ENCODE results near the gene CYP27A1. TPM values are rescaled to one million over a fixed set of nuclear protein-coding genes. Genes with fewer than 3 reads are reported as not detected.

The CYP27A1 gene
- total and polyA plus RNA-seq, 2 of the 8 experiments (the other 6 are each of a cell fraction or from before 2014, with no cell fraction given): 5.4 to 14.7 TPM

- H2BK20ac ChIP-seq (ENCODE audit: low read length): no peak overlapping the region
- no peak overlapping the region for H2BK120ac ChIP-seq (replicated peaks; ENCODE audit: low read depth, low read length)
- no peak overlapping the region for H3K9ac ChIP-seq (replicated peaks in 1 of 4; ENCODE audit: extremely low read depth in 1 of 4, low read depth in 3 of 4, low read length in 3 of 4)
- H3K36me3 ChIP-seq (ENCODE audit: control insufficient read depth in 2 of 4, insufficient read depth in 4 of 4, low read length in 3 of 4): peaks cover 9 to 44% (median 24%) of the 10 kb centered on the region in 4 experiments
- WGBS, 2 experiments (ENCODE audit: extremely low coverage in 1 of 2, insufficient coverage in 1 of 2, insufficient read length in 1 of 2, insufficient replicate concordance in 2 of 2, low coverage in 1 of 2, low lambda C conversion rate in 2 of 2, missing lambda C conversion rate in 1 of 2): 85% methylated on average over 2 of the region's 2 CpGs; no CpG with 5 or more reads in 1 of the 2 experiments
- H3K79me2 ChIP-seq (ENCODE audit: control insufficient read depth in 1 of 2, insufficient read depth in 2 of 2, low read length in 2 of 2): peaks cover 3 to 45% of the 10 kb centered on the region in 2 experiments
- H2BK5ac ChIP-seq (ENCODE audit: low read depth, low read length): no peak overlapping the region
- DNase-seq (ENCODE audit: low read depth in 1 of 2, low spot score in 2 of 2) (no peak), FAIRE-seq (no peak)
- 0 out of 2 replicates have a peak, but pooled peaks cover 2% of the 10 kb centered on the region for H3K23me2 ChIP-seq (ENCODE audit: low read depth, low read length)
- H3K14ac ChIP-seq (ENCODE audit: insufficient read length): no peak overlapping the region
- CTCF ChIA-PET (ENCODE audit: partially characterized antibody): interaction anchor here (1.2 to 3.5 kb wide), 8 partner anchors 8 to 115 kb away, joined by 3 to 17 read pairs (median 8); no protein-coding TSS in a partner anchor
- H3K9me3 ChIP-seq (ENCODE audit: insufficient read depth in 2 of 2, low read depth in 1 of 2, low read length in 1 of 2): no peaks in the 10 kb centered on the region
- H3K4me3 ChIP-seq (ENCODE audit: extremely low read depth in 1 of 4, insufficient read depth in 2 of 4, low read depth in 3 of 4, low read length in 4 of 4): no peak overlapping the region
- H3K27me3 ChIP-seq (replicated peaks in 1 of 4; ENCODE audit: control insufficient read depth in 3 of 4, extremely low read depth in 1 of 4, insufficient read depth in 3 of 4, low read length in 3 of 4): no peaks in the 10 kb centered on the region
- no peak overlapping the region for H4K91ac ChIP-seq (replicated peaks; ENCODE audit: insufficient read length, low read length)
- no peak overlapping the region for H4K5ac ChIP-seq (ENCODE audit: insufficient read length, low read depth, low read length)
- no peak overlapping the region for H2AFZ ChIP-seq (ENCODE audit: low read length)
- H3K4me1 ChIP-seq (replicated peaks in 1 of 4; ENCODE audit: control insufficient read depth in 3 of 4, insufficient read depth in 4 of 4, low read length in 3 of 4): peaks cover 0 to 16% (median 4%) of the 10 kb centered on the region in 4 experiments; a peak in 5 of 7 replicates
- no peak overlapping the region for H3K56ac ChIP-seq (replicated peaks; ENCODE audit: insufficient read length, low read depth, low read length)
- TF ChIP-seq TAF7 (optimal IDR thresholded peaks at IDR 0.05; ENCODE audit: borderline replicate concordance, low read depth, low read length) (no peak), BACH1 (IDR thresholded peaks at IDR 0.05; ENCODE audit: low read length) (no peak), SP2 (IDR thresholded peaks at IDR 0.05; ENCODE audit: low read length) (no peak), SIN3A (conservative IDR thresholded peaks at IDR 0.05 in 1 of 2, IDR thresholded peaks at IDR 0.05 in 1 of 2; ENCODE audit: low read depth in 1 of 2, low read length in 2 of 2) (no peak), TEAD4 (IDR thresholded peaks at IDR 0.05; ENCODE audit: low read depth, low read length) (no peak), CBX5 (IDR thresholded peaks at IDR 0.05; ENCODE audit: low read depth, low read length) (no peak), JUND (IDR thresholded peaks at IDR 0.05; ENCODE audit: low read length) (no peak), JUN (IDR thresholded peaks at IDR 0.05; ENCODE audit: low read depth, low read length) (no peak), RXRA (IDR thresholded peaks at IDR 0.05; ENCODE audit: insufficient read depth, low read depth, low read length) (no peak), TAF1 (IDR thresholded peaks at IDR 0.05; ENCODE audit: low read depth, low read length) (no peak), POLR2A (IDR thresholded peaks at IDR 0.05; ENCODE audit: control extremely low read depth in 1 of 2, low read depth in 2 of 2, low read length in 2 of 2) (no peak), HDAC6 (IDR thresholded peaks at IDR 0.05; ENCODE audit: low read depth, low read length) (no peak)
- no peak overlapping the region for H3K18ac ChIP-seq (ENCODE audit: extremely low read depth, low read length)
- H2BK15ac ChIP-seq (ENCODE audit: low read length): no peak overlapping the region
- POLR2A ChIA-PET (ENCODE audit: partially characterized antibody): interaction anchor here (1.2 kb wide), 1 partner anchor 26 kb away, joined by 3 read pairs; the partner anchor contains the start of gene TTLL4
- H2AK5ac ChIP-seq (ENCODE audit: low read depth, low read length): no peak overlapping the region
- peaks cover 19% of the 10 kb centered on the region for H3K79me1 ChIP-seq (ENCODE audit: low read depth, low read length)
- no peak overlapping the region for H4K8ac ChIP-seq (ENCODE audit: extremely low read depth, insufficient read depth, low read length)
- H2BK12ac ChIP-seq (ENCODE audit: low read depth, low read length): no peak overlapping the region
- no peak overlapping the region for H3K27ac ChIP-seq (ENCODE audit: low read depth, low read length)
- no peak overlapping the region for H3K4me2 ChIP-seq (ENCODE audit: insufficient read depth in 1 of 2, low read depth in 2 of 2, low read length in 2 of 2)
- H3K4ac ChIP-seq (replicated peaks; ENCODE audit: insufficient read length, low read depth, low read length): no peak overlapping the region
- no peak overlapping the region for H3K23ac ChIP-seq (ENCODE audit: insufficient read length)
- peaks cover 0 to 14% of the 10 kb centered on the region in 2 experiments for H4K20me1 ChIP-seq (replicated peaks in 1 of 2; ENCODE audit: control insufficient read depth in 1 of 2, insufficient read depth in 2 of 2, low read length in 2 of 2)
Measured at GRCh38 chr2:218736531-218736930, 45.4 kb upstream of the CYP27A1 start.
